Astrocyte of the spinal cord (primary cell): ENCODE measurements around the gene CTLA4.

ENCODE experiments used
- DNase-seq: peaks from one replicate; pipeline ENCODE4 v3.0.0; 2011; ENCODE audit warnings: low read depth, low spot score
- H3K4me3 ChIP-seq: 2 replicates; pipeline ENCODE4 v1.5.1; 2011; ENCODE audit warnings: low read depth, mild to moderate bottlenecking, low read length, moderate library complexity
- in situ Hi-C: cut with HindIII; loops from 2 replicates; pipeline ENCODE4 v1.10.0; 2017; ENCODE audit warnings: low sequenced_read_pairs
- TF ChIP-seq, protein P1 (sequence below): IDR thresholded peaks from 2 replicates; pipeline ENCODE4 v1.5.1; 2012; ENCODE audit warnings: low read depth, mild to moderate bottlenecking, low read length, inconsistent platforms

Gene CTLA4

DNA sequence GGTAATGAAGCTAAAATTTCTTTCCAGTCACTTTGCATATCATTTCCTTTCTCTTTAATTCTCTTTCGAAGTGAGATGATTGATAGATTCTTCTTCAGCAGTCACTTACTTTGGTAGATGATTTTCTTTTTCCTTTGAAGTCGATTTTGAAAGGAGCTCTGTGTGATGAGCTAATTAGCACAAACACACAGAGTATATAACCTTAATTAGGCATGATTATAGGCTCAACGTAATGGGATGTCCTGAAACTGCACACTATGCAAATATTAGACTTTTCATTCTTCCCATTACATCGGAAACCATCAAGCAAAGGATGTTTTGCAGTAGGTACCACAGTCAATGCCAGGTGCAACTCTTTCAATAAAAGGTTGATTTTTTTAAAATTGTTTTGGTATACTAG, 6.4 kb upstream of the CTLA4 start:
- DNase-seq: no peak
- in situ Hi-C loops: no loop called here
- H3K4me3 ChIP-seq: no peak overlapping the region
- TF ChIP-seq, protein P1, sequence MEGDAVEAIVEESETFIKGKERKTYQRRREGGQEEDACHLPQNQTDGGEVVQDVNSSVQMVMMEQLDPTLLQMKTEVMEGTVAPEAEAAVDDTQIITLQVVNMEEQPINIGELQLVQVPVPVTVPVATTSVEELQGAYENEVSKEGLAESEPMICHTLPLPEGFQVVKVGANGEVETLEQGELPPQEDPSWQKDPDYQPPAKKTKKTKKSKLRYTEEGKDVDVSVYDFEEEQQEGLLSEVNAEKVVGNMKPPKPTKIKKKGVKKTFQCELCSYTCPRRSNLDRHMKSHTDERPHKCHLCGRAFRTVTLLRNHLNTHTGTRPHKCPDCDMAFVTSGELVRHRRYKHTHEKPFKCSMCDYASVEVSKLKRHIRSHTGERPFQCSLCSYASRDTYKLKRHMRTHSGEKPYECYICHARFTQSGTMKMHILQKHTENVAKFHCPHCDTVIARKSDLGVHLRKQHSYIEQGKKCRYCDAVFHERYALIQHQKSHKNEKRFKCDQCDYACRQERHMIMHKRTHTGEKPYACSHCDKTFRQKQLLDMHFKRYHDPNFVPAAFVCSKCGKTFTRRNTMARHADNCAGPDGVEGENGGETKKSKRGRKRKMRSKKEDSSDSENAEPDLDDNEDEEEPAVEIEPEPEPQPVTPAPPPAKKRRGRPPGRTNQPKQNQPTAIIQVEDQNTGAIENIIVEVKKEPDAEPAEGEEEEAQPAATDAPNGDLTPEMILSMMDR: no peak

DNA sequence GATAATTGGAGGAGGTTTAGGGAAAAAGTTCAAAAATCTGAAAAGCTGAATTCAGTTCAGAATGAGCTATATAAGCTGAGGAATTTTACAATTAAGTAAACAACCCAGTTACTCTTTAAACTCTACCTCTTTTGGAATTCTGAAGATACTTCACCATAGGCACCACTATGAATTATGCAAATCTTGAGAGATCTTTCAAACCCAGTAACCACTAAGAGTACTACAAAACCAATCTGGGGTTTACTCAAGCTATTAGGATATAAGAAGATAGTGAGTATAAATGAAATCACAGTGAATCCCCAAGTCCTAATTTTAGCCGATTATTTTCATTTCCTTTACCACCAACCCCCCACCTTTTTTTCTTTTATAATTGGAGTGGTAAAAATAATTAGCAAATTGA, 6.0 kb upstream of the CTLA4 start:
- H3K4me3 ChIP-seq: no peak overlapping the region
- DNase-seq: no peak
- TF ChIP-seq, protein P1: no peak
- in situ Hi-C loops: no loop called here

- in situ Hi-C loops: no loop called here
- no peak overlapping the region for H3K4me3 ChIP-seq
- TF ChIP-seq, protein P1: no peak
- DNase-seq: no peak
Measured at GRCh38 chr2:203869223-203870042, 1.9 kb downstream of the CTLA4 start.

GRCh38 chr2:203870481-203870880, 2.9 kb downstream of the CTLA4 start:
- in situ Hi-C loops: no loop called here
- H3K4me3 ChIP-seq: no peak overlapping the region
- DNase-seq: no peak
- TF ChIP-seq, protein P1: no peak

GRCh38 chr2:203870941-203871340, 3.4 kb downstream of the CTLA4 start:
- in situ Hi-C loops: no loop called here
- TF ChIP-seq, protein P1: no peak
- no peak overlapping the region for H3K4me3 ChIP-seq
- no peak for DNase-seq

DNA sequence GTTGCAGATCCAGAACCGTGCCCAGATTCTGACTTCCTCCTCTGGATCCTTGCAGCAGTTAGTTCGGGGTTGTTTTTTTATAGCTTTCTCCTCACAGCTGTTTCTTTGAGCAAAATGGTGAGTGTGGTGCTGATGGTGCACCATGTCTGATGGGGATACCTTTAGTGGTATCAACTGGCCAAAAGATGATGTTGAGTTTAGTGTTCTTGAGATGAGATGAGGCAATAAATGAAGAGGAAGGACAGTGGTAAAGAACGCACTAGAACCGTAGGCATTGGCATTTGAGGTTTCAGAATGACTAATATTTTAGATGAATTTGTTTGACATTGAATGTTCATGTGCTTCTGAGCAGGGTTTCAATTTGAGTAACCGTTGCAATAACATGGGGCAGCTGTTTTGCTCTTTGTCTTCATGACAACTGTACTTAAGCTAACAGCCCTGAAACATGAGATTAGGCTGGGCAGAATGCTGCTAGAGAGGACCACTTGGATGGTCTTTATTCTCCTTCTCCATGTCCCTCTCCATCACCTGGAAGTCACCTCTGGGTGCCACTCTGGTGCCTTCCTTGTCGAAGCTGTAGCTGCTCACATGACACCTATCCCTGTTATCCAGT, 3.9 kb downstream of the CTLA4 start:
- TF ChIP-seq, protein P1: no peak
- in situ Hi-C loops: no loop called here
- no peak overlapping the region for H3K4me3 ChIP-seq
- DNase-seq: no peak
